Tibial nerve (tissue), 4 donors: ENCODE measurements around the gene TRAPPC2L. TPM values are rescaled to one million over a fixed set of nuclear protein-coding genes. Genes with fewer than 3 reads are reported as not detected.

Source experiments
- DNase-seq, 2 donors: peaks; one replicate each; pipeline ENCODE4 v3.0.0-alpha.2; 2019; ENCODE audit warnings: low spot score in 2 of 2
- H3K27ac ChIP-seq, 4 donors: fragments of 200-600 bp; sonication (generic) in 3 of 4; one replicate each; pipeline ENCODE4 v1.5.1; 2017 to 2019; ENCODE audit warnings: mild to moderate bottlenecking in 1 of 4
- H3K27me3 ChIP-seq, 2 donors: fragments of 200-600 bp; sonication (generic) in 1 of 2; one replicate each; pipeline versions ENCODE4 v1.5.1 to v1.6.0; 2017 to 2019
- H3K36me3 ChIP-seq, 3 donors: fragments of 200-600 bp; sonication (generic); one replicate each; pipeline ENCODE4 v1.5.1; 2018 to 2019
- H3K4me1 ChIP-seq, 4 donors: fragments of 200-600 bp; sonication (generic) in 3 of 4; one replicate each; pipeline ENCODE4 v1.5.1; 2017 to 2019
- H3K4me3 ChIP-seq, 4 donors: fragments of 200-600 bp; sonication (generic) in 3 of 4; one replicate each; pipeline ENCODE4 v1.5.1; 2017 to 2019; ENCODE audit warnings: mild to moderate bottlenecking in 1 of 4, moderate library complexity in 1 of 4
- H3K9me3 ChIP-seq, 4 donors: fragments of 200-600 bp; sonication (generic) in 3 of 4; one replicate each; pipeline ENCODE4 v1.5.1; 2017 to 2019
- EP300 ChIP-seq, 2 donors: sonication (generic); formaldehyde crosslinking; IDR thresholded peaks; one replicate each; pipeline ENCODE4 v1.6.1; 2017; ENCODE audit warnings: antibody characterized with exemption in 2 of 2, mild to moderate bottlenecking in 1 of 2
- POLR2A ChIP-seq, 2 donors: fragments of 450-650 bp; IDR thresholded peaks; one replicate each; pipeline ENCODE4 v1.6.1; 2017; ENCODE audit warnings: antibody characterized with exemption in 2 of 2, mild to moderate bottlenecking in 2 of 2, moderate library complexity in 2 of 2
- WGBS, 2 donors: methylation state at CpG; one replicate each; pipeline ENCODE4 v1.1.5; 2018; 5-methylcytosine and 5-hydroxymethylcytosine counted together
- total RNA-seq, 4 donors: library from RNA; depleted of rRNA; stranded (reverse); fragments of >200 nt; gene quantifications; one replicate each; pipeline ENCODE4 v1.1.0, GENCODE V29; 2016
- TF ChIP-seq, protein P1 (sequence below), 5 experiments: fragments of 200-600 bp in 3 of 5; fragments of 450-650 bp in 2 of 5; sonication (generic) in 3 of 5; IDR thresholded peaks; one replicate each; pipeline ENCODE4 v1.5.1; 2016 to 2019; ENCODE audit warnings: antibody characterized with exemption in 5 of 5, mild to moderate bottlenecking in 3 of 5, moderate library complexity in 2 of 5

Gene TRAPPC2L
- total RNA-seq, 4 donors from 2014 or later, result 18.0 to 36.6 (median 22.9) TPM

DNA sequence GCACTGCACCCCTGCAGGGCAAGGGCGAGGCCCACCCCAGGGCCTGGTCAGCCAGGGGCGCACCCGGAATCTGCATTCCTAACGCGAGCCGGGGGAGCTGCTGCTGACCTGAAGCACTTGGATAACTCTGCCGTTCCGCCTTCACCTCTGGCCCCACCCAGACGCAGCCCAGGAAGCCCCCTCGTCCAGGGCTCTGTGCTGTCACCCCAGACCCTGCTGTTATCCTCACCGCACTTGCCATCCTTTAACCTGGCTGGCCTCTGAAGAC is 22.8 kb downstream of the TRAPPC2L start:
- Histone ChIP-seq H3K36me3 (peaks cover 0 to 26% (median 0%) of the 10 kb centered on the region in 3 donors), H3K9me3 (no peaks in the 10 kb centered on the region), H3K4me1 (peaks cover 0 to 20% (median 0%) of the 10 kb centered on the region in 4 donors), H3K4me3 (no peak overlapping the region), H3K27ac (no peak overlapping the region), H3K27me3 (peaks cover 0 to 13% of the 10 kb centered on the region in 2 donors)
- 41 to 46% methylated on average over 11 of the region's 11 CpGs for WGBS, 2 donors
- TF ChIP-seq, protein P1, sequence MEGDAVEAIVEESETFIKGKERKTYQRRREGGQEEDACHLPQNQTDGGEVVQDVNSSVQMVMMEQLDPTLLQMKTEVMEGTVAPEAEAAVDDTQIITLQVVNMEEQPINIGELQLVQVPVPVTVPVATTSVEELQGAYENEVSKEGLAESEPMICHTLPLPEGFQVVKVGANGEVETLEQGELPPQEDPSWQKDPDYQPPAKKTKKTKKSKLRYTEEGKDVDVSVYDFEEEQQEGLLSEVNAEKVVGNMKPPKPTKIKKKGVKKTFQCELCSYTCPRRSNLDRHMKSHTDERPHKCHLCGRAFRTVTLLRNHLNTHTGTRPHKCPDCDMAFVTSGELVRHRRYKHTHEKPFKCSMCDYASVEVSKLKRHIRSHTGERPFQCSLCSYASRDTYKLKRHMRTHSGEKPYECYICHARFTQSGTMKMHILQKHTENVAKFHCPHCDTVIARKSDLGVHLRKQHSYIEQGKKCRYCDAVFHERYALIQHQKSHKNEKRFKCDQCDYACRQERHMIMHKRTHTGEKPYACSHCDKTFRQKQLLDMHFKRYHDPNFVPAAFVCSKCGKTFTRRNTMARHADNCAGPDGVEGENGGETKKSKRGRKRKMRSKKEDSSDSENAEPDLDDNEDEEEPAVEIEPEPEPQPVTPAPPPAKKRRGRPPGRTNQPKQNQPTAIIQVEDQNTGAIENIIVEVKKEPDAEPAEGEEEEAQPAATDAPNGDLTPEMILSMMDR (IDR thresholded peaks at IDR 0.05), result no peak
- TF ChIP-seq POLR2A (IDR thresholded peaks at IDR 0.05) (no peak), EP300 (IDR thresholded peaks at IDR 0.05) (no peak)
- no peak for DNase-seq

DNA sequence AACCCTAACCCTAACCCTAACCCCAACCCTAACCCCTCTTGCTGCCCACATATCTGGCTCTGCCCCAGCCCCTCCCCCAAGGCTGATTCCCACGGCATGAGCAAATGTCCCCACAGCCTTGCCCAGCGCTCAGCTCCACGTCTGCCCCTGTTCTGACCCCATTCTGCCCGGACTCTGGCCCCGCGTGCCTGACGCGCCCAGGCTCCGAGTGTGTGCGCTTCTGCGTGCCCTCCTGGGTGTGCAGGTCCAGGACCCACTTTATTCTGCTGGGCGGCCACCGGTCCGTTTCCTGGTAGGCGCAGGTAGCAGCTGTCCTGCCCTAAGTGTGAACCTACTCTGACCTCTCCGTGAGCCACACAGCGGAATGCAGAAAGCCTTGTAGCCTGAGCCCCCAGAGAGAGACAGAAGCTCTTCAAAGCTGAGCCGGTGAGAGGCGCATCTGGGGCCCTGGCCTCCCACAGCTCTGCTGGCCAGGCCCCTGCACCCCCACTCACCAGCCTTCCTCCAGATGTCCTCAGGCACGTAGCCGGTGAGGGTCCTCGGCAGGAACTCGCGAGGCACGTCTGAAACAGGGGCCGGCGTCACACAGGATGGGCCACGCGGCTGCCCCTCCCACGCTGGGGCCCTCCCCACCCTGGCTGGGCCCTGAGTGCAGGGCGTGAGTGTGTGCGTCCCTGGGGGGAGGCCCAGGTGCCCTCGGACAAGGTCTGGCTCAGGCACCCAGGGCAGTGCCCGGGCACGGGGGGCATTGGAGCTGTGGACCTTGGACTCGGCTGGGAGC is 23.5 kb downstream of the TRAPPC2L start:
- Histone ChIP-seq H3K9me3 (no peaks in the 10 kb centered on the region), H3K27me3 (peaks cover 0 to 13% of the 10 kb centered on the region in 2 donors), H3K4me1 (peaks cover 0 to 20% (median 0%) of the 10 kb centered on the region in 4 donors), H3K4me3 (no peak overlapping the region), H3K36me3 (peaks cover 0 to 30% (median 0%) of the 10 kb centered on the region in 3 donors), H3K27ac (no peak overlapping the region)
- DNase-seq, result no peak
- no peak for TF ChIP-seq EP300 (IDR thresholded peaks at IDR 0.05)
- TF ChIP-seq, protein P1 (IDR thresholded peaks at IDR 0.05), result no peak
- TF ChIP-seq POLR2A (IDR thresholded peaks at IDR 0.05), result no peak
- 39 to 60% methylated on average over 19 to 21 of the region's 36 CpGs for whole genome bisulfite sequencing, 2 donors

DNA sequence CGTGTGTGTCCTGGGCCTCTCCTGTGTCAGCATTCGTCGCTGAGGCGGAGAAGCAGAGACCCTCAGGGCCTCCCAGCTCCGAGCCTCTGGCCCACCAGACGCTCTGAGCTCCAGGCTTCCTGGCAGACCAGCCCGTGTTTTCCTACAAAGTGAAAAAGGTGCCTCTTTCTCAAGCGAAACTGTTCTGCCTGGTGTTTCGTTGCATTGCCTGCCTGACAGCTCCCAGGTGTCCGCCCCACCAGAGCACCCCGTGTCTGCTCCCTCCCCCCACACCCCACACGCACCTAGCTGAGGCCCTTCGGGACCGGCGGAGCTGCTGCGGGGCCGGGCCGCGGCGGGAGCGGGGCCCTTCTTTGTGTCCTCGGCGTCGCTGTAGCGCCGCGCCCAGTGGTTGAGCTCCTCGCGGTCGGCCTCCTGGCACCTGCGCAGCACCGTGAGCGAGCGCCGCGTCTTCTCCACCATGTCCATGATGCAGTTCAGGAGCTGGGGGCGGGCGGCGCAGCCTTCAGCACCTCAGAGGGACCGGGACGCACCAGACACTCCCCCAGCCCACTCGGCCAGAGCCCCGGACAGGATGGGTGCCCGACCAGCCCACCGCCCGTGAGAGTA is 24.2 kb downstream of the TRAPPC2L start:
- WGBS, 2 donors, result 60 to 63% methylated on average over 39 of the region's 46 CpGs
- Histone ChIP-seq H3K27me3 (peaks cover 0 to 13% of the 10 kb centered on the region in 2 donors), H3K4me1 (peaks cover 0 to 25% (median 0%) of the 10 kb centered on the region in 4 donors), H3K27ac (no peak overlapping the region), H3K9me3 (no peaks in the 10 kb centered on the region), H3K4me3 (no peak overlapping the region), H3K36me3 (peaks cover 0 to 30% (median 0%) of the 10 kb centered on the region in 3 donors)
- no peak for TF ChIP-seq POLR2A (IDR thresholded peaks at IDR 0.05)
- TF ChIP-seq, protein P1 (IDR thresholded peaks at IDR 0.05), result no peak
- no peak for TF ChIP-seq EP300 (IDR thresholded peaks at IDR 0.05)
- DNase-seq, result no peak

DNA sequence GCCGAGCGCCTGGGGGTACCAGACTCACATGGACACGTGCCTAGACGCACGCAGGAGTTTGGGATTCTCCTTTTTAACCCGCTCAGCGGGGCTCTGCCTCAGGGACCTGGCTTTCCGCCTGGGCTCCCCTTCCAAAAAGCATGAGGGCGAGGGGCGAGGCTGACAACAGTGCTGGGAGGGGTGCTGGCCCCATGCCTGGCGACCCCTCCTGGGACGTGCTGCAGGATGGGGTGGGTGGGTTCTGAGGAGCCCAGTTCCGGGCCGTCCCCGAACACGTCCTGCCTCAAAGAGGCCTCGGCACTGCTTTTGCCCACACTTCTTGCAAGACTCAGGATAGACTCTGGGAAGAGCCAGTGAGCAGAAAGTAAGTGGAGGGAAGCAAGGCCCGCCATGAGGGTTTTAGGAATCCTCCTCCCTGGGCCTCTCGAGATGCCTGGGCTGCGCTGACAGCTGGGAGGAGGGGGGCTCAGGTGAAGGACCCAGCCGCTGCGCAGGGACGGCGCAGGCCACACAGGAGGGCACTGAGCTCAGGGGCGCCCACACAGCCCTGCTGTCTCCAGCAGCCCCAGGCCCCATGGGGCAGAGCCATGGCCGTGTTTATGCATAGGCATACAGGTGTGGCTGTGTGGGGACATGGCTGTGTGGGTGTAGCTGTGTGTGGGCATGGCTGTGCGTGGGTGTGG is 24.9 kb downstream of the TRAPPC2L start:
- Histone ChIP-seq H3K4me1 (peaks cover 0 to 30% (median 3%) of the 10 kb centered on the region in 4 donors), H3K36me3 (peaks cover 0 to 25% (median 0%) of the 10 kb centered on the region in 3 donors), H3K4me3 (no peak overlapping the region), H3K27me3 (peaks cover 0 to 13% of the 10 kb centered on the region in 2 donors), H3K9me3 (no peaks in the 10 kb centered on the region), H3K27ac (no peak overlapping the region)
- TF ChIP-seq POLR2A (IDR thresholded peaks at IDR 0.05) (no peak), EP300 (IDR thresholded peaks at IDR 0.05) (no peak)
- TF ChIP-seq, protein P1 (IDR thresholded peaks at IDR 0.05), result no peak
- WGBS, 2 donors, result 77 to 87% methylated on average over 13 to 17 of the region's 27 CpGs
- no peak for DNase-seq
